ENCODE measurements around the gene BCAP31.

The BCAP31 gene

GRCh38 chrX:153670748-153671588 is 53.2 kb downstream of the BCAP31 start:
- no peak for ATAC-seq
- TF ChIP-seq TOX (CRISPR knock-in tag; IDR thresholded peaks at IDR 0.05; ENCODE audit: borderline replicate concordance), result no peak
- no peak for TF ChIP-seq ARNTL (CRISPR knock-in tag; IDR thresholded peaks at IDR 0.05; ENCODE audit: borderline replicate concordance, low read depth)
- no peak for TF ChIP-seq ZNF8 (CRISPR knock-in tag; IDR thresholded peaks at IDR 0.05)
- TF ChIP-seq CSRNP3 (CRISPR knock-in tag; IDR thresholded peaks at IDR 0.05), result no peak
- no peak for TF ChIP-seq TSHZ2 (CRISPR knock-in tag; IDR thresholded peaks at IDR 0.05)
- TF ChIP-seq BACH2 (CRISPR knock-in tag; IDR thresholded peaks at IDR 0.05; ENCODE audit: borderline replicate concordance), result no peak
- no peak for TF ChIP-seq ZNF565 (CRISPR knock-in tag; conservative IDR thresholded peaks at IDR 0.05; ENCODE audit: low read depth)
- TF ChIP-seq ZC3H10 (CRISPR knock-in tag; IDR thresholded peaks at IDR 0.05), result no peak
- TF ChIP-seq SNAI2 (CRISPR knock-in tag; IDR thresholded peaks at IDR 0.05), result no peak
- no peak for TF ChIP-seq CSDC2 (CRISPR knock-in tag; IDR thresholded peaks at IDR 0.05)
- no peak for TF ChIP-seq ZNF70 (CRISPR knock-in tag; IDR thresholded peaks at IDR 0.05)
- no peak for TF ChIP-seq ESRRG (CRISPR knock-in tag; IDR thresholded peaks at IDR 0.05)
- no peak for TF ChIP-seq ZFP3 (CRISPR knock-in tag; IDR thresholded peaks at IDR 0.05)

- TF ChIP-seq ISL1 (CRISPR knock-in tag; IDR thresholded peaks at IDR 0.05), result no peak
- TF ChIP-seq PPARA (CRISPR knock-in tag; IDR thresholded peaks at IDR 0.05; ENCODE audit: borderline replicate concordance), result no peak
- TF ChIP-seq ZFP3 (CRISPR knock-in tag; IDR thresholded peaks at IDR 0.05), result no peak
- no peak for TF ChIP-seq ESRRG (CRISPR knock-in tag; IDR thresholded peaks at IDR 0.05)
- TF ChIP-seq CSRNP3 (CRISPR knock-in tag; IDR thresholded peaks at IDR 0.05), result no peak
- TF ChIP-seq SNAI2 (CRISPR knock-in tag; IDR thresholded peaks at IDR 0.05), result no peak
- TF ChIP-seq GLIS3 (CRISPR knock-in tag; IDR thresholded peaks at IDR 0.05), result no peak
- TF ChIP-seq TSHZ2 (CRISPR knock-in tag; IDR thresholded peaks at IDR 0.05), result no peak
- no peak for TF ChIP-seq POU6F1 (CRISPR knock-in tag; IDR thresholded peaks at IDR 0.05; ENCODE audit: borderline replicate concordance, low read depth)
- no peak for TF ChIP-seq BACH2 (CRISPR knock-in tag; IDR thresholded peaks at IDR 0.05; ENCODE audit: borderline replicate concordance)
- TF ChIP-seq OSR1 (CRISPR knock-in tag; IDR thresholded peaks at IDR 0.05), result no peak
- no peak for TF ChIP-seq TCF4 (CRISPR knock-in tag; IDR thresholded peaks at IDR 0.05; ENCODE audit: borderline replicate concordance)
- TF ChIP-seq CREB5 (CRISPR knock-in tag; IDR thresholded peaks at IDR 0.05; ENCODE audit: low read depth), result no peak
- TF ChIP-seq ZNF70 (CRISPR knock-in tag; IDR thresholded peaks at IDR 0.05), result no peak
- no peak for TF ChIP-seq RARB (CRISPR knock-in tag; IDR thresholded peaks at IDR 0.05)
- no peak for TF ChIP-seq PATZ1 (CRISPR knock-in tag; IDR thresholded peaks at IDR 0.05; ENCODE audit: borderline replicate concordance)
- TF ChIP-seq ARNTL (CRISPR knock-in tag; IDR thresholded peaks at IDR 0.05; ENCODE audit: borderline replicate concordance, low read depth), result no peak
- ATAC-seq, result no peak
These were observed 54.1 kb downstream of the BCAP31 start for GRCh38 chrX:153669901-153670731.
